HG03439 (cell line): ENCODE measurements around the gene RGS7.

Experiments
- ATAC-seq: cut with Tn5 transposase; IDR thresholded peaks from one replicate; pipeline ENCODE4 v1.9.1; 2021; ENCODE audit warnings: mild to moderate bottlenecking, moderate library complexity; ENCODE audit not compliant: unreplicated experiment

The RGS7 gene

DNA sequence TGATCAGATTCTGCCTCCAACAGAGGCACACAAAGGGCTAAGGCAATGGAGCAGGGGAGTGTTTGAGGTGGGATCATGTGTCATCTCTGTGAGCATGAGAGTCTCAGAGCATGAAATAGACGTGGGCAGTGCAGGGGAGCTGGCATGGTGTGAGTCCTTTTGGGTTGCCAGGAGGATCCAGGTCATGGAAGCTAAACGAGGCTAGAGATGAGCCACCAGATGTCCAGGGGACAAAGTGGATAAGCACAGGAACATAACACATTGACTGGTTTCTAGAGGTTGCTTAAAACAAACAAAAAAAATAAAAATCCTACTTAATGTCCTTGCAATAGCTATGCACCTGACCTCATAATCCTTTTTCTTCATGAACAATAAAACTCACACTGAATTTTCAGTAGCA is 490.3 kb downstream of the RGS7 start:
- ATAC-seq, result no peak

DNA sequence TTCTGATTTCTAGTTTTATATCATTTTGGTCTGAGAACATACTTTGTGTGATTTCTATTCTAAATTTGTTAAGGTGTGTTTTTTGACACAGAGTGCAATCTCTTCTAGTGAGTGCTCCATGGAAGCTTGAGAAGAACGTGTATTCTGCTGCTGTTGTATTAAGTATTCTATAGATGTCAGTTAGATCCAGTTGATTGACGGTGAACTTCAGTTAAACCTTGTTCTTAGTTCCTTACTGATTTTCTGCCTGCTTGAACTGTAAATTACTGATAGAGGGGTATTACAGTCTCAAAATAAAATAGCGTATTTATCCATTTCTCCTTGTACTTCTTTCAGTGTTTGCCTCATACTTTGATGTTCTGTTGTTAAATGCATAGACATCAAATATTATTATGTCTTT is 497.0 kb downstream of the RGS7 start:
- ATAC-seq, result no peak

GRCh38 chr1:240854367-240854766 is 502.6 kb downstream of the RGS7 start:
- no peak for ATAC-seq

DNA sequence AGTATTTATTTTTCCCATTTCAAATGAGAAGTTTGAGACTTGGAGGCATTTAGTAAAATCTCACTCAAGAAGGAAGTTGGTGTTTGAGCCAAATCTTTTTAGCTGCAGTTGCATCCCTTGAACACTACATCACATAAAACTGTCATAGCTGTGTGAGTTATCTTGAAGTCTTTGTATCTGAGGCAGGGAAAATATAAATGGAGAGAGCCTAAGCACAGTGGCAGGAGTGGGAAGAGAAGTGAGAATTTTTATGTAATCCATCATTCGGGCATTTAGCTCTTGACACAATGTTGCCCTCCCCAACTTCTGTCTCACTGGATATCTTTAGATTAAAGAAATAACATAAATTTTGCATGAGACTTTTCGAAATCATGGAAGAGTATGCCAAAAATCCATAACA is 509.7 kb downstream of the RGS7 start:
- ATAC-seq, result no peak

DNA sequence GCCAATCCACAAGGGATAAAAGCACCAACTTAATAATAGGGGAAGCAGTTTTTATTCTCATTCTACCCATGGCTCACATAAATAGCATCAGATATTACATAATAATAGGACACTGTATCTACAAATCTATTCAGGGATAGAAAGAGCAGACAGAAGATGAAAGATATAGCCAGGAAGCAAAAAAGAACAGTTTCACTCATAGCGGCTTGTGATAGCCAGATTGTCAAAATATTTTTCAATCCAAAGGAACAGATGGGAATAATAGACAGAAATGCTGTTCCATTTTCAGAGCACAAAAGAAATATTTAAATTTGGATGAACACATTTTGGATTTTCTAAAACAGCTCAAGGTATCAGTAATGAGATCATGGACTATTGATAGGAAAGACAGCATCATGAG is 512.5 kb downstream of the RGS7 start:
- ATAC-seq, result no peak

DNA sequence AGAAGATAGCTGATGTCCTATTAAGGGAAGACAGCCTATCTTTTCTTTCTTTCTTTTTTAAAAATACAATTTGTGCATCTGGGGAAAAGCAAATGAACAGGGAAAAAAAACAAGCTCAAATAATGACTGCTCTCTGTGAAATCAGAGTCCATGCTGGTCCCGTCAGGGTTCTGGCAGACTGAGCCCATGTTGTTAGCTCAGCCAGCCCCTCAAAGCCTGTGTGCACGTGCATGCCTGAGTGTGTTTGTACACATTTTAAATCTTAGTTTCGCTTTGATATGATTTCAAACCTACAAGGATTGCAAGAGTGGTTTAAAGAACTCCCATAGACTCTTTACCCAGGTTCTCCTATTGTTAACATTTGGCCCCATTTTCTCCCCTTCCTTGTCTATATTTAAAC is 513.2 kb downstream of the RGS7 start:
- ATAC-seq, result no peak

GRCh38 chr1:240836271-240836670 is 520.7 kb downstream of the RGS7 start:
- no peak for ATAC-seq

DNA sequence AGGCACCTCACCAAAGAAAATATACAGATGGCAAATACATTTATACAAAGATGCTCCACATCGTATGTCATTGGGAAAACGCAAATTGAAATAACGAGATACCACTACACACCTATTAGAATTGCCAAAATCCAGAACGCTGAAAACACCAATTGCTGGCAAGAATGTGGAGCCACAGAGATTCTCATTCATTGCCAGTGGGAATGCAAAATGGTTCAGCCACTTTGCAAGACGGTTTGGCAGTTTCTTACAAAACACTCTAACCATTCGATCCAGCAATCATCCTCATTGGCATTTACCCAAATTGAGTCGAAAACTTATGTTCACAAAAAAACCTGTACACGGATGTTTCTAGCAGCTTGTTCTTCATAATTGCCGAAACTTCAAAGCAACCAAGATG is 521.7 kb downstream of the RGS7 start:
- ATAC-seq, result no peak

- ATAC-seq, result no peak
Observed at GRCh38 chr1:240833075-240833474, 523.9 kb downstream of the RGS7 start.

- no peak for ATAC-seq
Observed at GRCh38 chr1:240831922-240832321, 525.1 kb downstream of the RGS7 start.

DNA sequence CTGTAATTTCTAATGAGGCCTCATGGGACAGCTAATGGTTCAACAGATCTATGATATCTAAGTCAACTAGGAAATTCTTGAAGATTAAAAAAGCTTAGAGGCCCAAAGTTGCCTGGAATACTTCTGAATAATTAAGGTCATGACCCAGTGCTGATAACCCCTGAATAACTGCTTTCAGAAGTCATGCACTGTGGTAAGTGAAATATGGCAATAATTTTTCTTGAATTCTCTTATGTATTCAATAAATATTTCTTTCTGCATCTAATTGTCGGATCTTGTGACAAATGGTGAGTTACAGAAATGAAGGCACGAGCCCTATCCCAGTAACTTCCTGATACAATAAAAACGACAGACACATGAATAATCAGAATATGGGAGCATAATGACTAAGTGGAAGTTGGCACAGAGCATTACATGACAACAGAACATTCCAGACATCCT is 525.8 kb downstream of the RGS7 start:
- ATAC-seq, result no peak

DNA sequence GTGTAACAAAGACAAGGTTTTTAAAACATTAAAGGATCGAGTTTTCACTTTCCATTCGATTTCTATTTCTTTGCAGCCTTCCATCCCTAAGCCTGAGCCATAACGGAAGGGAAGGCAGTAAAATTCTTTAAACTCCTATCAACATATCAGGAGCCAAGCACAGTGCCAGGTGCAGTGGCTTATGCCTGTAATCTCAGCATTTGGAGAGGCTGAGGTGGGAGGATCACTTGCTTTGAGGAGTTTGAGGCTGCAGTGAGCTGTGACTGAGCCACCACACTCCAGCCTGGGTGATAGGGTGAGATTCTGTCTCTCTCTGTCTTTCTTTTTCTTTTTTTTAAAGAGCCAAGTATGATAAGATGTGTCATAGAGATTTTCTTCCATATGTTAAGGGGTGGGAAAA is 527.5 kb downstream of the RGS7 start:
- no peak for ATAC-seq

DNA sequence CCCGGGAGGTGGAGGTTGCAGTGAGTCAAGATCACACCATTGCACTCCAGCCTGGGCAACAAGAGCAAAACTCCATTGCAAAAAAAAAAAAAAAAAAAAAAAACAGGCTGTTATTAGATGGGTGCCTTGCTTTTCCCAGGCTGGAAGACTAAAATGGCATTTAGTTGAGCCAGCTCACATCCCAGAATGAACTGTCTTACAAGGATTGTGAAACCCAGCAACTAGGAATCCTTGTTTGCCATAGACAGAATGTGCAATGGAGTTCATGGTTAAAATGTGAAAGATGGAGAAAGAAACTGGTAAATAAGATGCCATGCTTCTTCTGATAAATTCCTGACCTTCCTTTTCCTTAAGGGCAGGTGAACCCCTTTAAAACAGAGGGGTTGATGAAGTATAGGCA is 529.2 kb downstream of the RGS7 start:
- no peak for ATAC-seq

DNA sequence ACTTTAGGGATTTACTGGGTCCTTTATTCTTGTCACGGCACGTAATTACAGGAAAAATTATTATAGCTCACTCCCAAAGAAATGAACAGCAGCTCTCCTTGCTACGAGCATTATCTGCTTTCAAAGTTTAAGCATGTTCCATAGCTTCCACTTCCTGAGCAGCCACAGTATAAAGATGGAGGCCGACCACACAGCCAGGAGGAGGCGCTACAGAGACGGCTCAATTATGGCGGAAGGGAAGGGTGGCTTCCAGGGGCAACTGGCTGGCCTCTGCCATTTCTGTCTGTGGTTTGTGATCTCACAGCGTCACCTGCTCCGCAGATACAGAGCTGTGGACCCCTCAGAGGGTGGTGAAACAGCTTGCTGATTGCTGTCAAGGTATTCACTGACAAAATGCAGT is 532.8 kb downstream of the RGS7 start:
- no peak for ATAC-seq

DNA sequence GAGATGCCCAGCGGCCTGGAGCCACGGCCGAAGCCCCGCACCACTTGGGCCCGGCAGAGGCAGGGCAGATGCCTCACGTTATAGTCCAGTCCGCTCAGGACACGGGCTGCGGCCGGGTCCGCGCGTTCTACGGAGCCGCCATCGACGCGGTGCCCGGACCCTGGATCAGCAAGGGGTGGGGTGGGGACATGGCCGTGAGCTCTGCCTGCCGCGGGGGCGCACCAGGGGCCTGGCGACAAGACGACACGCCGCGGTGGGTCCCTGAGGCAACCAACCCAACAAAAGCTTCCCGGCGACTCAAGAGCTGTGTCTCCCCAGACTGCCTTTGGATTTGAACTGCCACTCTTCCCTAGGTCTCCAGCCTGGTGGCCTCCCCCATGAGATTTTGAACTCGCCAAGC is 533.6 kb downstream of the RGS7 start:
- ATAC-seq, result no peak

DNA sequence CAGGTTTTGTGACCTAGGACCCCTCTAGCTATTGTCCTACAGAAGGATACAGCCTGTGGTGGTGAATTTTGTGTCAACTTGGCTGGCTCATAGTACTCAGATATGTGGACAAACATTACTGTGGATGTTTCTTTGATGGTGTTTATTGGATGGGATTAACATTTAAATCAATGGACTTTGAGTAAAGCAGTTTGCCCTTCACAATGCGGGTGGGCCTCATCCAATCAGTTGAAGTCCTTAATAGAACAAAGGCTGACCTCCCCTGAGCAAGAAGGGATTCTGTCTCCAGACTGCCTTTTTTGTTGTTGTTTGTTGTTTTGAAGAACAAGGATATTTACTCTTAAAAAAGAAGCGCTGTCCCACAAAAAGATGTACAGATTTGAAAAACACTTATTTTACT is 535.1 kb downstream of the RGS7 start:
- ATAC-seq, result no peak

GRCh38 chr1:240820816-240821215 is 536.2 kb downstream of the RGS7 start:
- ATAC-seq, result no peak

DNA sequence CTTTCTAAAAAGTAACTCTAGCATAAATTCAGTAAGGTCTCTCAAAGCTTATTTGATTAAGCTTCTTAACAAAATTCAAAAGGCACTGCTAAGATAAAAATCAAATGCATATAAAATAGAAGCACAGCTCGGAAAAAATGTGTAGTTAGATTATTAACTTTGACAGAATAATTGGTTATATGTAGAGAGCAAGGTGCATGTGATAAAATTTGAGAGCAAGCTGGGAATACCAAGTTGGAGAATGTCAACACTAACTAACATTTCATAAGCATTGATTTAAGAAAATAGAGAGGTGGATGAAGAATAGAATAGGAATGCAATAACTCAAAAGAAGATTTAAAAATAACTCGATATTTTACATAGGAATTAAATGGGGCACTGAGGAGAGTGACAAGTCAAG is 540.5 kb downstream of the RGS7 start:
- no peak for ATAC-seq

- no peak for ATAC-seq
Observed at GRCh38 chr1:240813720-240814119, 543.3 kb downstream of the RGS7 start.

DNA sequence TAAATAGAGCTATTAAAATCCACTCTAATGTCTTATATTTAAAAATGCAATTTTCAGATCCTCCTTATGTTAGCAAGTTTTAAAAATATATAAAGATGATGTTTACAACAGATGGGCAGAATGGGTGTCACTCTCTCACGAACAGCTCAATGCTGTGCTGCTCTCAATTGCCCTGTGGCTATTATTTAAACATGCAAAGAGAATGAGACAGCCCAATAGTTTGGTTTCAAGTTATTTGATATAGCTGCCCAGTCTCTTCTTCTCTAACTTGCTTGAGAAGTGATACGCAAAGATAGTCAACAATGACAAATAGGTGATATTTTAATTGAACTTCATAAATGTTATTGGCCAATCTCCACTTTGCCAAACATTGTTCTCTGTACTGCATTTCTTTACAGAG is 545.7 kb downstream of the RGS7 start:
- no peak for ATAC-seq

DNA sequence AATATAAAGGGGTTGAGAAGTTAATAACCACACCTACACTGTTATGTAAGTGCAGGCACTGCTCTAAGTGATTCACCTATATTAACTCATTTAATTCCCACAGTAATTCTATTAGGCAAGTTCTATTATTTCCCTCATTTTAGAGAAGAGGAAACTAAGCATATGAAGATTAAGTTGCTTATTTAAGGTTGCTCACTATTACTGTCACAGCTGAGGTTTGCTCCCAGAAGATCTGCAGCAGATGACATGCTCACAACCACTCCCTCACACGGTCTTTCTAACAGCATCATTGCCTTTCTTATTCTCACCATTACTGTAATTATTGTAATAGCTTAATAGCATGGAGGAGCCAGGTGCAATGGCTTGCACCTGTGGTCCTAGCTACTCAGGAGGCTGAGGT is 548.6 kb downstream of the RGS7 start:
- ATAC-seq, result no peak

- no peak for ATAC-seq
Observed at GRCh38 chr1:240806200-240806745, 550.7 kb downstream of the RGS7 start.

GRCh38 chr1:240804475-240804874 is 552.5 kb downstream of the RGS7 start:
- ATAC-seq, result no peak

- ATAC-seq, result no peak
Observed at GRCh38 chr1:240803151-240803550, 553.9 kb downstream of the RGS7 start.
